ENCODE results near the gene S100PBP.

DNA sequence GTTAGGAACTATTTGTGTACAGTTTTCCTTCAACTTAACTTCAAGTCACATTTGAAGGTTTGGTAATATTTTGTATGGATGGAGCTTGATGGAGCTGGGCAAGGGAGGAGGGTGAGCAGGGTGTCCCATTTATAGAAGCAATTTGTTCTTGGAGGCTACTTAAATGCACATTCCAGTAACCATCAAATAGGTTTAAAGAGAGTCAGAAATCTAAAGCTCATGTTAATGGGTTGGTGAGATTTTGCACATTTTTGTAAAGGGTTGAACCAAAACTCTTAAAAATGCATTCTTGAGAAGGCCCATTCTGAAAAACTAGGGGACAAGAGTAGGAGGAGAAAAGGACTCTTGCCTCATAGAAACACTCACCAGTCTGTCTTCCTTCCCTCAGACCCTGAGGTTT lies 43.1 kb downstream of the S100PBP start:
- no peak for TF ChIP-seq EZH2 (IDR thresholded peaks at IDR 0.05; ENCODE audit: borderline replicate concordance, low read depth, low read length, poor library complexity, severe bottlenecking)
- TF ChIP-seq, protein P1, sequence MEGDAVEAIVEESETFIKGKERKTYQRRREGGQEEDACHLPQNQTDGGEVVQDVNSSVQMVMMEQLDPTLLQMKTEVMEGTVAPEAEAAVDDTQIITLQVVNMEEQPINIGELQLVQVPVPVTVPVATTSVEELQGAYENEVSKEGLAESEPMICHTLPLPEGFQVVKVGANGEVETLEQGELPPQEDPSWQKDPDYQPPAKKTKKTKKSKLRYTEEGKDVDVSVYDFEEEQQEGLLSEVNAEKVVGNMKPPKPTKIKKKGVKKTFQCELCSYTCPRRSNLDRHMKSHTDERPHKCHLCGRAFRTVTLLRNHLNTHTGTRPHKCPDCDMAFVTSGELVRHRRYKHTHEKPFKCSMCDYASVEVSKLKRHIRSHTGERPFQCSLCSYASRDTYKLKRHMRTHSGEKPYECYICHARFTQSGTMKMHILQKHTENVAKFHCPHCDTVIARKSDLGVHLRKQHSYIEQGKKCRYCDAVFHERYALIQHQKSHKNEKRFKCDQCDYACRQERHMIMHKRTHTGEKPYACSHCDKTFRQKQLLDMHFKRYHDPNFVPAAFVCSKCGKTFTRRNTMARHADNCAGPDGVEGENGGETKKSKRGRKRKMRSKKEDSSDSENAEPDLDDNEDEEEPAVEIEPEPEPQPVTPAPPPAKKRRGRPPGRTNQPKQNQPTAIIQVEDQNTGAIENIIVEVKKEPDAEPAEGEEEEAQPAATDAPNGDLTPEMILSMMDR (conservative IDR thresholded peaks at IDR 0.05; ENCODE audit: low read depth, low read length) = no peak
